GM06990 (cell line): ENCODE data around the gene PATZ1.

Experiments
- DNase-seq: peaks from one replicate; pipeline ENCODE4 v3.0.0-alpha.2; 2011; ENCODE audit not compliant: insufficient read length; ENCODE audit errors: extremely low read depth
- H3K27me3 ChIP-seq: replicated peaks from 2 replicates; pipeline ENCODE4 v1.6.0; 2011; ENCODE audit warnings: low read length; ENCODE audit not compliant: control insufficient read depth, insufficient read depth
- H3K36me3 ChIP-seq: 2 replicates; pipeline ENCODE4 v1.5.1; 2011; ENCODE audit warnings: low read length; ENCODE audit not compliant: control insufficient read depth, insufficient read depth
- H3K4me3 ChIP-seq: replicated peaks from 2 replicates; pipeline ENCODE4 v1.5.1; 2011; ENCODE audit warnings: low read depth, mild to moderate bottlenecking, control low read depth, low read length
- TF ChIP-seq, protein P1 (sequence below): IDR thresholded peaks from 2 replicates; pipeline ENCODE4 v1.5.1; 2011; ENCODE audit warnings: low read length, control low read depth, mild to moderate bottlenecking, inconsistent platforms; ENCODE audit not compliant: insufficient read depth, poor library complexity, severe bottlenecking

Gene PATZ1

DNA sequence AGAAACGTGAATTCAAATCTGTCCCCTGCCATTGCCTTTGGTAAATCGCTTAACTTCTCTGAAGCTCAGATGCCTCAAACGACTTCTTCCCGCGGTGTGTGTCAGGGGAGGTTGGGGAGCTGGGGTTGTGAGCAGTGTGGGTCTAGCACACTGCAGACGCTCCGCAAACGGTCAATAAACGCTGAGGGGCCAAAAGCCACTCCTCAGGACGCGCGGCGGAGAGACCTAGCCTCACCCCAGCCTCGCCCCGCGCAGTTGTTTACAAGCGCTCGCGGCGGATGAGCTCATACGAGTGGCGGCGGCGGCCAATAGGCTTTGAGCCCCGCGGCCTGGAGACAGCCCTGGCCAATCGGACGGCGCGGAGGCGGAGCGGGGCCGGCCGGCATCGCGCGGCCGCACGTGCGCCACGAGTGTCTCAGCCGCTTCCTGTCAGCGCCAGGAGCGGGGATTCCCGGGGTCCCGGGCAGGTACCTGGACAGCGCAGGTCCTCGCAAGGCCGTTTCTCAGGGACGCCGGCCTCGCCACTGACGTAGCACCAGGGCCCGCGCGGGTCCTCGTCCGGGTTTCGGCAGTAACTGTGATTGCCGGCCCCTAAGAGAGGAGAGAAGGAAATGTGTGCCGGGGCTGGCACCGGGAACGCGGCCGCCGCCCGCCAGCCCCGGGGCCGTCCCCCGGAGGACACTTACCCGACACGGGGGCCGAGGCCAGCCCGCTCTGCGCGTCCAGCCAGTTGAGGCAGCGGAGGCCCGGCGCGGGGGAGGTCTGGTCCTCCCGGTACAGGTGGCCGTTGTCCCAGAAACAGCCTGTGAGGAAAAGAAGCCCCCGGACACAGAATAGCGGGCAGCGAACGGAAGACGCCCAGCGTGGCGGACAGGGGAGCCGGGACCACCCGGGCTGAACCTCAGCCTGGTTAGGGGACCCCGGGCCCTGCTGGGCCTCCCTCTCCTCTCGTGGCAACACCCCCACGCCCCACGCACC is 55.4 kb downstream of the PATZ1 start:
- H3K36me3 ChIP-seq: no peaks in the 10 kb centered on the region; the same call in 1 of the 2 replicates
- TF ChIP-seq, protein P1, sequence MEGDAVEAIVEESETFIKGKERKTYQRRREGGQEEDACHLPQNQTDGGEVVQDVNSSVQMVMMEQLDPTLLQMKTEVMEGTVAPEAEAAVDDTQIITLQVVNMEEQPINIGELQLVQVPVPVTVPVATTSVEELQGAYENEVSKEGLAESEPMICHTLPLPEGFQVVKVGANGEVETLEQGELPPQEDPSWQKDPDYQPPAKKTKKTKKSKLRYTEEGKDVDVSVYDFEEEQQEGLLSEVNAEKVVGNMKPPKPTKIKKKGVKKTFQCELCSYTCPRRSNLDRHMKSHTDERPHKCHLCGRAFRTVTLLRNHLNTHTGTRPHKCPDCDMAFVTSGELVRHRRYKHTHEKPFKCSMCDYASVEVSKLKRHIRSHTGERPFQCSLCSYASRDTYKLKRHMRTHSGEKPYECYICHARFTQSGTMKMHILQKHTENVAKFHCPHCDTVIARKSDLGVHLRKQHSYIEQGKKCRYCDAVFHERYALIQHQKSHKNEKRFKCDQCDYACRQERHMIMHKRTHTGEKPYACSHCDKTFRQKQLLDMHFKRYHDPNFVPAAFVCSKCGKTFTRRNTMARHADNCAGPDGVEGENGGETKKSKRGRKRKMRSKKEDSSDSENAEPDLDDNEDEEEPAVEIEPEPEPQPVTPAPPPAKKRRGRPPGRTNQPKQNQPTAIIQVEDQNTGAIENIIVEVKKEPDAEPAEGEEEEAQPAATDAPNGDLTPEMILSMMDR: no peak
- H3K4me3 ChIP-seq: peak overlapping the region; percentile 79
- no peaks in the 10 kb centered on the region for H3K27me3 ChIP-seq
- peak; percentile 95 for DNase-seq

DNA sequence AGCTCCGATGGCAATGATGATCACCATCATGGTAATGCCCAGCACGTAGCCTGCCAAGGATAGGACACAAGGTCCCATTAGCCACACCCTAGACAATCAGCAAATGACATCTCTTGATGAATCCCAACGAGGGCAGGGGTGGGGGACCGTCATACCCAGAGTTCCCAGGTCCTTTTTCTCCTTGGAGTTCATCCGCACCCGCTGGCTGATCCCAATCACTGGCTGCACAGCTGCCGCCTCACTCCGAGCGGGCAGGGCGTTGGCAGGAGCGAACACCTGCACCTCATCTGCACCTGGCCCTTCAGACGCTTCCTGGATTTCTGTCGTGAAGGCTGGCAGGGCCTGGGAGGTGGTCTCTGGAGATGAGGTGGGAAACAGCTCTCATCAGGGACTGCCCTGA is 56.8 kb downstream of the PATZ1 start:
- peak overlapping the region; percentile 64 for H3K4me3 ChIP-seq

DNA sequence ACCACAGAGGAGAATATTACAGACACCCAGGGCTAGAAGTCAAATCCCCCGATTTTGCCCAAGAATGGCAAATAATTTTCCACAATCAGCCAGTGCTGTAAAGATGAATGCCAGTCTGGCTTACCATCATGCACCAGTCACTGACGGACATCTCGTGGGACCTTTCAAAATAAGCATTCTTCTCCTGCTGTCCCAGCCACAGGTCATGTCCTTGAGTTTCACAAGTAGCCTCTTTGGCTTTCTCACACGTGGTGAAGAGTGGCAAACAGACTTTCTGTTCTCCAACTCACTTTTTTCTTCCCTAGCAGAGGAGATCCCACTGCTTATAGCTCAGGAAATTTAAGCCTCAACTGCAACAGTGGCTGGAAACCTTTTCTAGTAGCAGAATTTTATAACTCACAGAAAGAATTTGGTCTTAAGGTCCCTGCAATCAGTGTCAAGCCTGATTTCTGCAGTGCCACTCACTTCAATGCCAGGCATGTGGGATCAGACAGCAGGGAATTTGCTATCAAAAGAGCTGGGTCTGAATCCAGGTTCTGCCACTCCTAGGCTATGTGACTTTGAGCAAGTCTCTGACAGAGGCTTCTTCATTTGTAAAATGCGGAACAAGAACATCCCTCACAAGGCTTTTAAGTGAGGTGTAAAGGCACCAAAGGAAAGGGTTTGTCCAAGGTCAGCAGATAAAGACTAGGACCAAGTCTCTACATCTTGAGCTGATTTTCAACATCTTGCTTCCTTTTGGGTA is 57.5 kb downstream of the PATZ1 start:
- peaks cover 2% of the 10 kb centered on the region for H3K36me3 ChIP-seq
- DNase-seq: no peak
- H3K4me3 ChIP-seq: no peak overlapping the region; the same call in 1 of the 2 replicates
- TF ChIP-seq, protein P1: no peak
- no peaks in the 10 kb centered on the region for H3K27me3 ChIP-seq

More for the DNA sequence above, 56.8 kb downstream of the PATZ1 start:
- Histone ChIP-seq H3K36me3 (no peaks in the 10 kb centered on the region; the same call in 1 of the 2 replicates), H3K27me3 (no peaks in the 10 kb centered on the region)
- TF ChIP-seq, protein P1: no peak
- no peak for DNase-seq

DNA sequence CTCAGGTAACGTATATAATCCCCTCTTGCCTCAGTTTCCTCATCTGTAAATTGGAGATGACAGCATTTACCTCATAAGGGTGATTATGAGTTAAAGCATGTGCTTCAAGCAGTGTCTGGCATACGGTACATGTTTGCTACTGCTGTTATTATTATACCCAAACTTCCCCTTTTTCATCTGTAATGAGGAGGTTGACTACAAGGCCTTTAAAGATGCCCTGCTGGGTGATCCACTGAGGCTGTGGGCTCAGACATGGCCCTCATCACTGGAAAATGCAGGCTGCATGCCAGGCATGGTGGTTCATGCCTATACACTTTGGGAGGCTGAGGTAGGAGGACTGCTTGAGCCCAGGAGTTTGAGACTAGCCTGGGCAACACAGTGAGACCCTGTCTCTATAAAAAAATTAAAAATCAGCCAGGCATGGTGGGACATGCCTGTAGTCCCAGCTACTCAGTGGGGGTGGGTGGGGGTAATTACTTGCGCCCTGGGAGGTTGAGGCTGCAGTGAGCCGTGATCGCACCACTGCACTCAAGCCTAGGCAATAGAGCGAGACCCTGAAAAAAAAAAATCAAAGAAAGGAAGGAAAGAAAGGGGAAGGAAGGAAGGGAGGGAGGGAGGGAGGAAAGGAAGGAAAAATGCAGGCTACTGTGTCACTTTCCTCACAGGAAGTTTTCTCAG is 58.2 kb downstream of the PATZ1 start:
- TF ChIP-seq, protein P1: no peak
- no peaks in the 10 kb centered on the region for H3K27me3 ChIP-seq
- DNase-seq: no peak
- peaks cover 2% of the 10 kb centered on the region for H3K36me3 ChIP-seq
- no peak overlapping the region for H3K4me3 ChIP-seq

DNA sequence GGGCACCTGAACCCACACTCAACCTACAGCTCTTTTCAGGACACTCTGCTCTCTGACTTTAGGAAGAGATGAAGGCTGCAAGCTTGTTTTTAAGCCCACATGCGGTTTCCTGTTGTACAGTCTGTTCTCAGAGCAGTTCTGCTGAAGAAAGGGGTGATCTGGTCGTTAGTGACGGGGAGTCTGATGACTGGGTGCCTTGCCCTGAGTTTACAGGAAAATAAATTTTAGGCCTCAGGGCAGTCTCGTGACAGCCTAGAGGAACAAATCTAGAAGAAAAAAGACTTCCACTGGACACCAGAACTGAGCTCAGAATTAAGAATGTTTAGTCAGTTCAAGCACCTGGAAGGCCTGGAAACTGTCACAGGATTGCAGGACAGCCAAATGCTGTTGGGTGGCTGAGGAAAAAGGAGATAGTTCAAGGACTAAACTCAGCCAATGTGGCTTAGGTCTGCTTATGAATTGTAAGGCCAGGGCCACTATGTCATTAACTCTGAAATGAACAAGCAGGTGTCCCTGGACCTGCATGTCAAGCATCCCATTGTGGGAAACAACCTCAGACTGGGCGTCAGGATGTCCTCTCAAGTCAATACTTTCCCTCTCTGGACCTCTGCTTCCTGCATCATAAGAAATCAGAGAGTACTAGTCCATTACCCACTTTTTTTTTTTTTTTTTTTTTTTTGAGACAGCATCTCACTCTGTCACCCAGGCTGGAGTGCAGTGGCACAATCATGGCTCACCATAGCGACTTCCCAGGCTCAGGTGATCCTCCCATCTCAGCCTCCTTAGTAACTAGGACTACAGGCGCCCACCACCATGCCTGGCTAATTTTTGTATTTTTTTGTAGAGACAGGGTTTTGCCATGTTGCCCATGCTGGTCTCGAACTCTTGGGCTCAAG is 59.5 kb downstream of the PATZ1 start:
- no peaks in the 10 kb centered on the region for H3K27me3 ChIP-seq
- no peak for DNase-seq
- H3K36me3 ChIP-seq: peaks cover 13% of the 10 kb centered on the region
- TF ChIP-seq, protein P1: no peak
- H3K4me3 ChIP-seq: no peak overlapping the region
